CD4-positive, alpha-beta T cell (primary cell): ENCODE measurements around the gene CRK. TPM values are rescaled to one million over a fixed set of nuclear protein-coding genes. Genes with fewer than 3 reads are reported as not detected.
"Not testable (repeated sequence)": the region's sequence is repeated elsewhere in the genome, so short reads cannot be mapped to it uniquely, and the experiment has no call there.

Experiments used
- ATAC-seq: fragments of 200-7000 bp; cut with Tn5 transposase; one replicate; pipeline ENCODE4 v1.10.0; 2022; ENCODE audit warnings: mild to moderate bottlenecking; ENCODE audit not compliant: poor library complexity
- CTCF ChIA-PET: fragments of 350-600 bp; sonication (Branson Sonifier 250); formaldehyde crosslinking; loops from one replicate; lab custom pipeline; 2021; ENCODE audit warnings: antibody characterized with exemption, inconsistent platforms; lab: Charles Lee
- POLR2A ChIA-PET: fragments of 350-600 bp; sonication (Branson Sonifier 250); formaldehyde crosslinking; loops from one replicate; lab custom pipeline; 2021; ENCODE audit warnings: antibody characterized with exemption, inconsistent platforms; lab: Charles Lee
- DNase-seq, 14 experiments: peaks; one replicate each; pipeline ENCODE4 v3.0.0-alpha.2; 2013 to 2020; ENCODE audit warnings: mixed read lengths in 2 of 14
- H3K27ac ChIP-seq, 2 donors: one replicate each; pipeline versions ENCODE4 v1.5.1 to v1.7.0; 2013; ENCODE audit warnings: low read length in 2 of 2, low read depth in 1 of 2, mild to moderate bottlenecking in 1 of 2
- H3K27me3 ChIP-seq, 2 experiments: 1 replicate in 1 of 2; 2 replicates in 1 of 2; pipeline versions ENCODE4 v1.6.1 to v1.7.0; 2013; ENCODE audit warnings: low read length in 2 of 2, control low read depth in 1 of 2, mild to moderate bottlenecking in 1 of 2, moderate library complexity in 1 of 2; ENCODE audit not compliant: insufficient read depth in 2 of 2, control insufficient read depth in 1 of 2
- H3K36me3 ChIP-seq: one replicate; pipeline ENCODE4 v1.6.1; 2013; ENCODE audit warnings: low read length, control low read depth; ENCODE audit not compliant: insufficient read depth
- H3K4me1 ChIP-seq: one replicate; pipeline ENCODE4 v1.6.1; 2013; ENCODE audit warnings: low read length, control low read depth; ENCODE audit not compliant: insufficient read depth
- H3K4me3 ChIP-seq: one replicate; pipeline ENCODE4 v1.5.1; 2013; ENCODE audit warnings: mild to moderate bottlenecking, low read length, moderate library complexity
- H3K9me3 ChIP-seq, 2 experiments: 1 replicate in 1 of 2; 2 replicates in 1 of 2; pipeline versions ENCODE4 v1.6.1 to v1.7.0; 2013; ENCODE audit warnings: low read length in 2 of 2, mild to moderate bottlenecking in 2 of 2, control low read depth in 1 of 2, moderate library complexity in 1 of 2; ENCODE audit not compliant: control insufficient read depth in 1 of 2, insufficient read depth in 1 of 2
- H3K27ac Mint-ChIP-seq: one replicate; pipeline ENCODE4 v1.8.0; 2020; ENCODE audit warnings: mixed read lengths
- H3K27me3 Mint-ChIP-seq: one replicate; pipeline ENCODE4 v1.8.0; 2021; ENCODE audit warnings: mixed read lengths
- H3K36me3 Mint-ChIP-seq: one replicate; pipeline ENCODE4 v1.8.0; 2021; ENCODE audit warnings: low read depth, mixed read lengths
- H3K4me1 Mint-ChIP-seq: one replicate; pipeline ENCODE4 v1.8.0; 2021; ENCODE audit warnings: low read depth, mixed read lengths
- H3K4me3 Mint-ChIP-seq: one replicate; pipeline ENCODE4 v1.8.0; 2020; ENCODE audit warnings: mild to moderate bottlenecking, mixed read lengths
- H3K9me3 Mint-ChIP-seq: one replicate; pipeline ENCODE4 v1.8.0; 2020; ENCODE audit warnings: mixed read lengths
- intact Hi-C, 2 experiments: fragments of 100-400 bp; cut with DNase I in 1 of 2; cut with micrococcal nuclease in 1 of 2; formaldehyde crosslinking; loops; one replicate each; pipeline versions ENCODE4 v1.15.1 to v1.9.0; 2023 to 2025; cut with DNase I, micrococcal nuclease
- total RNA-seq, 174 experiments: library from RNA in 2 of 174; stranded (reverse) in 2 of 174; gene quantifications; one replicate each; pipeline ENCODE4 v1.2.3 and lab custom pipeline; 2021 to 2026
- TF ChIP-seq, protein P1 (sequence below): fragments of 200-600 bp; IDR thresholded peaks from one replicate; pipeline ENCODE4 v1.8.0; 2022; ENCODE audit warnings: antibody characterized with exemption, mild to moderate bottlenecking

Gene CRK
- total RNA-seq, 2 experiments from 2014 or later, result 13.6 to 14.5 TPM

DNA sequence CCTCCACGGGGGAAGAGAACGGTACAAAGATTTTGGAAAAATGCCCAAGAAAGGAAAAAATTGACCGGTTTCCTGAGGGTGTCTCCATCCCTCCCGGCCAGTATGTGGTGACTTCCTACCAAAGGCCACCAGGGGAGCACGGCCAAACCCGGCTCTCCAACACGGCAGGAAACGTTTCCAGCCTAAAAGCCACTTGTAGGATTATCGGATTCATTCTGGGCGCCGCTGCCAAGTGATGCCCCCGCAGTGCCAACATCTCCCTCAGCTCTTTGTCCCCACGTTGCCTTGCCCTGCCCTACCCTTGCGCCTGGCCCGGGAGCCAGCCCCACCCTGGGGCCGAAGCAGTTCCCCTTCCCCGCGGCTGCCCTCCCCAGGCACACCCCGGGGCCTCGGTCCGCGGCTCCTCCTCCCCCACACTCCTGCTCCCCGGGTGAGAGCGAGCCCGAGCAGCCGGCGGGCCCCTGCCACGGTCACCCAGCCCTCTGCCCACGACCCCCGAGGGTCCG is 688 bp downstream of the CRK start:
- H3K4me1 ChIP-seq, result peaks cover 48% of the 10 kb centered on the region
- ATAC-seq, result no peak
- Mint-ChIP-seq H3K4me3 (peak overlapping the region; percentile 96), H3K9me3 (no peaks in the 10 kb centered on the region), H3K27ac (peak overlapping the region; percentile 81), H3K4me1 (peaks cover 50% of the 10 kb centered on the region), H3K36me3 (peaks cover 25% of the 10 kb centered on the region), H3K27me3 (no peaks in the 10 kb centered on the region)
- no peaks in the 10 kb centered on the region for H3K27me3 ChIP-seq
- DNase-seq, result peak in 11 of 14 experiments; percentile 10 to 66 (median 22)
- no peaks in the 10 kb centered on the region for H3K9me3 ChIP-seq
- ChIA-PET POLR2A (interaction anchor here (0.7 to 2.0 kb wide), 11 partner anchors 8 to 175 kb away, joined by 3 to 25 read pairs (median 3); partner anchors contain the start of genes INPP5K and MYO1C), CTCF (interaction anchor here (2.4 to 3.2 kb wide), 2 partner anchors 61 to 90 kb away, joined by 13 to 17 read pairs; partner anchors contain the start of gene INPP5K)
- H3K4me3 ChIP-seq, result peak overlapping the region; percentile 80
- H3K27ac ChIP-seq, result peak overlapping the region; percentile 88 to 91
- peaks cover 8% of the 10 kb centered on the region for H3K36me3 ChIP-seq
- intact Hi-C loops, result loop anchor here (5.0 to 10.0 kb wide), 3 partner anchors 37 to 169 kb away; partner anchors contain the start of genes MYO1C (in 1 of the 2) and SLC43A2 (in 1 of the 2)
- TF ChIP-seq, protein P1, sequence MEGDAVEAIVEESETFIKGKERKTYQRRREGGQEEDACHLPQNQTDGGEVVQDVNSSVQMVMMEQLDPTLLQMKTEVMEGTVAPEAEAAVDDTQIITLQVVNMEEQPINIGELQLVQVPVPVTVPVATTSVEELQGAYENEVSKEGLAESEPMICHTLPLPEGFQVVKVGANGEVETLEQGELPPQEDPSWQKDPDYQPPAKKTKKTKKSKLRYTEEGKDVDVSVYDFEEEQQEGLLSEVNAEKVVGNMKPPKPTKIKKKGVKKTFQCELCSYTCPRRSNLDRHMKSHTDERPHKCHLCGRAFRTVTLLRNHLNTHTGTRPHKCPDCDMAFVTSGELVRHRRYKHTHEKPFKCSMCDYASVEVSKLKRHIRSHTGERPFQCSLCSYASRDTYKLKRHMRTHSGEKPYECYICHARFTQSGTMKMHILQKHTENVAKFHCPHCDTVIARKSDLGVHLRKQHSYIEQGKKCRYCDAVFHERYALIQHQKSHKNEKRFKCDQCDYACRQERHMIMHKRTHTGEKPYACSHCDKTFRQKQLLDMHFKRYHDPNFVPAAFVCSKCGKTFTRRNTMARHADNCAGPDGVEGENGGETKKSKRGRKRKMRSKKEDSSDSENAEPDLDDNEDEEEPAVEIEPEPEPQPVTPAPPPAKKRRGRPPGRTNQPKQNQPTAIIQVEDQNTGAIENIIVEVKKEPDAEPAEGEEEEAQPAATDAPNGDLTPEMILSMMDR, result peak; percentile 28

DNA sequence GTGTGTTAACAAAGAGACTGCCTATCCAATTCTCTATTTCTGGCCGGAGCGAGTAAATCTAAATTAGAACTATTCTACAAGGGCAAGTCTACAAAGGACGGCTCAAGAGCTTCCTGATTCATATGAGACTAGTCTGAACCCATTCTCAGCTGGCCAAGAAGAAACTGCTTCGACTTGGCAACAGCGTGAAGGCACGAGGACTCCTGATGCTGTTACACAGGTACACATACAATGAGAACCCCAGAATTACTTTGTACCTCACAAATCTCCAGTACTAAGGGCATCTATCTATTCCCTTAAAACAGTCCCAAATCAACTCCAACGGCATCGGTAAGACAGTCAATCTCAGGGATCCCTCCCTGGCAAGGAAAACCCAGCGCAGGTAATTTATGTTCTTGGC is 1.5 kb downstream of the CRK start:
- no peaks in the 10 kb centered on the region for H3K9me3 Mint-ChIP-seq
- peaks cover 27% of the 10 kb centered on the region for H3K36me3 Mint-ChIP-seq
- H3K4me1 Mint-ChIP-seq, result peaks cover 44% of the 10 kb centered on the region
- Histone ChIP-seq H3K27ac (no peak overlapping the region), H3K9me3 (no peaks in the 10 kb centered on the region), H3K4me3 (peak overlapping the region; percentile 80), H3K36me3 (peaks cover 8% of the 10 kb centered on the region), H3K4me1 (peaks cover 46% of the 10 kb centered on the region), H3K27me3 (no peaks in the 10 kb centered on the region)
- peak overlapping the region; percentile 96 for H3K4me3 Mint-ChIP-seq
- TF ChIP-seq, protein P1, result no peak
- no peaks in the 10 kb centered on the region for H3K27me3 Mint-ChIP-seq
- intact Hi-C loops, result loop anchor here in 1 of 2 experiments (5.0 to 10.0 kb wide), 2 partner anchors 87 to 170 kb away; partner anchors contain the start of gene SLC43A2
- DNase-seq (no peak), ATAC-seq (no peak)
- H3K27ac Mint-ChIP-seq, result peak overlapping the region; percentile 81
- CTCF ChIA-PET, result interaction anchor here (1.0 to 3.2 kb wide), 2 partner anchors 61 to 89 kb away, joined by 4 to 17 read pairs; partner anchors contain the start of gene INPP5K
- POLR2A ChIA-PET, result no interaction called here

DNA sequence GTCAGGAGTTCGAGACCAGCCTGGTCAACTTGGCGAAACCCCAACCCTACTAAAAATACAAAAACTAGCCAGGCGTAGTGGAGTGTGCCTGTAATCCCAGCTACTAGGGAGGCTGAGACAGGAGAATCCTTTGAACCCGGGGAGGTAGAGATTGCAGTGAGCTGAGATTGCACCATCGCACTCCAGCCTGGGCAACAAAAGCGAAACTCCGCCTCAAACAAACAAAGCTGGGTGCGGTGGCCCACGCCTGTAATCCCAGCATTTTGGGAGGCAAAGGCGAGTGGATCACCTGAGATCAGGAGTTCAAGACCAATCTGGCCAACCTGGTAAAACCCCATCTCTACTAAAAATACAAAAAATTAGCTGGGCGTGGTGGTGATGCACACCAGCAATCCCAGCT is 2.3 kb downstream of the CRK start:
- ATAC-seq, H3K9me3 Mint-ChIP-seq, H3K27ac ChIP-seq, H3K9me3 ChIP-seq, H3K27me3 Mint-ChIP-seq, DNase-seq, H3K36me3 ChIP-seq, H3K27me3 ChIP-seq, POLR2A ChIA-PET, H3K4me3 ChIP-seq: not testable (repeated sequence)
- H3K4me1 ChIP-seq, result peaks cover 52% of the 10 kb centered on the region
- CTCF ChIA-PET, result interaction anchor here (1.0 to 1.9 kb wide), 2 partner anchors 62 to 88 kb away, joined by 4 to 5 read pairs; no protein-coding TSS in a partner anchor
- Mint-ChIP-seq H3K27ac (peak overlapping the region; percentile 52), H3K4me1 (peaks cover 52% of the 10 kb centered on the region), H3K36me3 (peaks cover 35% of the 10 kb centered on the region), H3K4me3 (peak overlapping the region; percentile 75)
- intact Hi-C loops, result loop anchor here in 1 of 2 experiments (5.0 to 10.0 kb wide), 2 partner anchors 86 to 171 kb away; partner anchors contain the start of gene SLC43A2
